Stimulated activated CD4-positive, alpha-beta T cell treated with anti-CD3 and anti-CD28 coated beads, Interleukin-2, amount 100 ng/mL, for 4 hours (primary cell): ENCODE data around the gene RNF114.
A peak's percentile ranks its signal among the peaks of the same experiment; 100 is the strongest.
"Not testable (repeated sequence)": the region's sequence is repeated elsewhere in the genome, so short reads cannot be mapped to it uniquely, and the experiment has no call there.

ENCODE experiments used
- DNase-seq: peaks from one replicate; pipeline ENCODE4 v3.0.0-alpha.2; 2020; ENCODE audit warnings: low read depth

The RNF114 gene

DNA sequence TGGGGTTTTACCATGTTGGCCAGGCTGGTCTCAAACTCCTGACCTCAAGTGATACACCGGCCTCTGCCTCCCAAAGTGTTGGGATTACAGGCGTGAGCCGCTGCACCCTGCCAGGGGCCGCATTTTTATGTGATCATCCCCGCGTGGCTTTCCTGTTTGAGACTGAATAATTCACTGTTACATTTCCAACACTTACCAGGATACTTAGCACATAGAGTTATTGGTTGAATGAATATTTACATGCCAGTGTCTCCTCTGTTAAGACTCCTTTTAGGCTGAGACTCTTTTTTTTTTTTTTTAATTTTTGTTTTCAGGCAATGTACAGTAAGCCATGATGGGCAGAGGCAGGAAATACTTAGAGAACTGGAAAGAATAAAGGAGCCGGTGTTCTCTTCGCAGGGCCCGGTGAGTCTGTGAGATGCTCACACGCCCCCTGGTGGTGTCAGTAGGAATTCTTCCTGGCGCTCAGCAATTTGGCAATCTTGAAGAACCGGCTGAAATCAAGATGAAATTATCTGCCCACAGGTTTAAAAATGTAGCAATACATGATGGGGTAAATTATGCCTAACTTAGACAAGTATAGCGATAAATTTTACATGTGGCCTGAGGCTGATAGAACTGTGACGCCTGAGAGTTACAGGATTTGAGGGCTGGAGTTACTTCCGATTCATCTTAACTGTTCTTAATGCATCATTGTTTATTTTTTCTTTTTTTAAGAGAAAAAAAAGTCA is 7.6 kb upstream of the RNF114 start:
- DNase-seq: peak; percentile 66

- DNase-seq: no peak
These were observed 7.1 kb upstream of the RNF114 start for GRCh38 chr20:49929142-49929494.

DNA sequence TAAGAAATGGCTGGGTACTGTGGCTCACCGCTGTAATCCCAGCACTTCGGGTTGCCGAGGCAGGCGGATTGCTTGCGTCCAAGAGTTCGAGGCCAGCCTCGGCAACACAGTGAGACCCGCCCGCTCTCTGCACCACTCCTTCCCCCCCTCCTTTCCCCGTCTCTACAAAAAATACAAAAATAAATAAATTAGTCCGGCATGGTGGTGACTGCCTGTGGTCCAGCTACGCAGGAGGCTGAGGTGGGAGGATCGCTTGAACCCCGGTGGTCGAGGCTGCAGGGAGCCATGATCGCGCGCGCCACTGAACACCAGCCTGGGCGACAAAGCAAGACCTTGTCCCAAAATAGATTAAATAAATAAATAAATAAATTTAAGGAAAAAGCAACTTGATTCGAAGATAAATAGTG is 448 bp upstream of the RNF114 start:
- DNase-seq: no peak

- DNase-seq: no peak
These were observed 1.1 kb downstream of the RNF114 start for GRCh38 chr20:49937027-49937929.

DNA sequence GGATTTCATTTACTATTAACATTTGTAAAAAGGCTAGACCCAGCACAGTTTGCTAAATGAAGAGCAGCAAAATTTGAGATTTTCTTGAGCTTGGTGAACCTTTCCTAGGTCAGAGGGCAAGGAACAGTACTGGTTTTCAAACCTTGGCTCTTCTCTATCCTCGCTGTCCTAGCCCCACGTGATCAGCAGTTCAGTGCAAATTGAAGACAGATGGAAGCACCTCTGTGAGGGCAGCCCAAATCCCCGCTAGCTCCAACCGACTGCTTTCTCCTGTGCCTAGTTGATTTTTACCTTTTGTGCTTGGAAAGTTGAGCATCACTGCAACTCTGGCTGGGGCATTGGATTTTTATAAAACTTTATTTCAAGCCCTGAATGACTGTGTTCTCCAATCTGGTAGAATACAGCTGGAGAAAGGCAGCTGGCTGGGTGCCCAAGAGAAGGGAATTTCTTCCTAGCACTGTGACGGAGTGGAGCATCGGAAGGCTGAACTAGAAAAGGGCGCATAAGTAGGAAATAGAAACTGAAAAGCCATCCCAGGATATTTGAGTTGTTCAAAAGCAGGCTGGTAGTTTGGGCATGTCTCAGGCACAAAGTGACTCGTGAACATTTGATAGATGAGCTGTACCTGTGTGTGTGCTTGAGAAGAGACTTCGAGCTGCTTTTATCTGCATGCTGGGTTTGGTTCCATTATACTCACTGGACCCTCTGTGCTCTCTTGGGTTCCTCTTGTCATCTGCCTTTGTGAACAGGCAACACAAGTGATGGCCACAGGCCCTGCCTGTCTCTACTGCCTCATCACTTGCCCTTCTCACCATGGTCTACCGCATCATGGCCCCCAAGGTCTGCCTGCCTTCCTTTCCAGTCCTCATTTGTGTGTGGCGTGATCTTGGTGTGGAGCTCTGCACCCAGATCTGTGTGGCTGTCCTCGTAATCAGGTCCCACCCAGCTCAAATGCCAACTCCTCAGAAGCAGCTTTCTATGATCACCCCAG is 2.3 kb downstream of the RNF114 start:
- no peak for DNase-seq

GRCh38 chr20:49941456-49941855 is 5.3 kb downstream of the RNF114 start:
- DNase-seq: no peak

DNA sequence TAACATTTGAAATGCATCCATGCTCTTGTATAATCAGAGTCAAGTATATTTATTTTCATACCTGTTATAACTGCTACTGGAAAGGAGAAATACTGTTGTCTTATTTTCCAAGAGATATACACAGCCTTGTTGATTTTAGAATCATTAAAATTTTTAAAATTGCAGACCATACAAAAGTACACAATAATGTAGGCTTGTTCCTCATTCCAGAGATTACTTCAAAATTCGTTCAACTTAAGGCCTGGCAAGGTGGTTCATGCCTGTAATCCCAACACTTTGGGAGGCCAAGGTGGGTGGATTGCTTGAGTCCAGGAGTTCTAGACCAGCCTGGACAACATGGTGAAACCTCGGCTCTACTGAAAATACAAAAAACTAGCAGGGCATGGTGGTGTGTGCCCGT is 6.1 kb downstream of the RNF114 start:
- DNase-seq: no peak

DNA sequence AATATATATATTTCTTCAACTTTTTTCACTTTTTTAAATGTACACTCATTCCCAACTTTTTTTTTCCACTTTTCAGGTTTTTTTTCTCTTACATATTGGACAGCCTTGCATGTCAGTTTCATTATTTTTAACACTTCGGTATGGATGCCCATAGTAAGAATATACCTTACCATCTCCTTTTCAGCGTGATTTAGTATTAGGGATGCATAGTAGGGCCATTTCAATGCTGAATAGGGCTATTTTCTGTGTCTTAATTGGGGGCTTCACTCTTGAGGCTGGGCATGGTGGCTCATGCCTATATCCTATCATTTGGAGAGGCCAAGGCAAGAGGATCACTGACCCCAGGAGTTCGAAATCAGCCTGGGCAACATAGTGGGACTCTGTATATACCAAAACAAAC is 6.7 kb downstream of the RNF114 start:
- no peak for DNase-seq

DNA sequence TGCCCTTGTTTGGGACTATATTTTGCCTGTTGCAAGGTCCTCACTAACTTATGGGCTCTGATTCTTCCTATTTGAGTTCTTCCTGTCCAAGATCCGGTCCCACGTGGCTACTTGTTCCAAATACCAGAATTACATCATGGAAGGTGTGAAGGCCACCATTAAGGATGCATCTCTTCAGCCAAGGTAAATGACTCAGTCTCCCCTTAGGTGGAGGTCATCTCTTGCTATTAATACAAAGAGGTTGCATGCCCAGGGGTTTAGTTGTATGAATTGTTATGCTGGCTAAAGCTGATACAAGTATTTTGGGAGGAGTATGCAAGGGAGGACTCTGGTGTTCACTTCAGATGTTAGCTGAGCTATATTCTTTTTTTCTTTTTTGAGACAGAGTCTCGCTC is 9.1 kb downstream of the RNF114 start:
- no peak for DNase-seq

- DNase-seq: no peak
These were observed 9.7 kb downstream of the RNF114 start for GRCh38 chr20:49945701-49946477.

GRCh38 chr20:49948178-49948577 is 12.0 kb downstream of the RNF114 start:
- no peak for DNase-seq

- no peak for DNase-seq
These were observed 12.8 kb downstream of the RNF114 start for GRCh38 chr20:49948809-49949507.

GRCh38 chr20:49951151-49951550 is 15.0 kb downstream of the RNF114 start:
- DNase-seq: no peak

- DNase-seq: no peak
These were observed 19.0 kb downstream of the RNF114 start for GRCh38 chr20:49955167-49955566.

GRCh38 chr20:49955830-49956396 is 19.7 kb downstream of the RNF114 start:
- DNase-seq: not testable (repeated sequence)

DNA sequence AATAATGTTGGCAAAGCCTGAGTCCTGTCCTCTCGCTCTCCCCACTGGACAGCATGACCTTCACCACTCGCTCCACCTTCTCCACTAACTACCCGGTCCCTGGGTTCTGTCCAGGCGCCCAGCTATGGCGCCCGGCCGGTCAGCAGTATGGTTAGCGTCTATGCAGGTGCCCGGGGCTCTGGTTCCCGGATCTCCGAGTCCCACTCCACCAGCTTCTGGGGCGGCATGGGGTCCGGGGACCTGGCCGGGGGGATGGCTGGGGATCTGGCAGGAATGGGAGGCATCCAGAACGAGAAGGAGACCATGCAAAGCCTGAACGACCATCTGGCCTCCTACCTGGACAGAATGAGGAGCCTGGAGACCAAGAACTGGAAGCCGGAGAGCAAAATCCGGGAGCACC is 20.5 kb downstream of the RNF114 start:
- no peak for DNase-seq

- DNase-seq: not testable (repeated sequence)
These were observed 21.1 kb downstream of the RNF114 start for GRCh38 chr20:49957089-49957938.

GRCh38 chr20:49961413-49961812 is 25.2 kb downstream of the RNF114 start:
- DNase-seq: no peak
